Fibroblast of skin of back (primary cell): ENCODE results near the gene WDR76.

ENCODE experiments used
- DNase-seq: peaks from one replicate; pipeline ENCODE4 v3.0.0-alpha.2; 2013

The WDR76 gene

DNA sequence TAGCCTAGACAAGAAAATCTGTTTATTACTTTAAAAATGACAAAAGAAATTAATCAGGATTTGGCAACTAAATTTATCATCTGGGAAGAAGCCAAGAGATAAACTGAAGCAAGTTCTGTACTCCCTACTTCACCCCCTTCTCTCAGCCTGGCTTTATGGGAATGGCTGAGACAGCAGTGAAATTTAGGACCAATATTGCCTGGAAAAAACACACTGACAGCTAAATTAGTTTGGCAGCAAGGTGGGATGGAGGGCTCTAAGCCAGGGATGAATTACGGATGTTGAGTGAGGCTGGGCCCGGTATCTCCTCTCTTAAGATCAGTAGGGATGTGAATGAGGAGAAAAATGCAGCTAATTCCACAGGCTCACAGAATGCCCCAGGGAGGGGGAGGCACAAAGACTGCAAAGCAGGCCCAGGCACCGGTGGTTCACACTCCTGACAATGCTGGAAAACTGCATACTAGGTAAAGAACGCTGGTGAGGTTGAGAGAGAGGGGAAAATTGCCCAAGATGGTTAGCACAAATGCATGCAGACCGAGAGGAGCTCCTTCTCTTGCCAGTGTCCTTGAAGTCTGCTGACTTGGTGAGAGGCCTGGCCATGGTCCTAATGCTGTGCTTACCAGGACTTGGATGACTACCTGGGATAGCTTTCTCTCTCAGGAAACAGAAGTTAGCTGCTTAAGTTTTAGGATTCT is 89.0 kb downstream of the WDR76 start:
- DNase-seq: no peak

DNA sequence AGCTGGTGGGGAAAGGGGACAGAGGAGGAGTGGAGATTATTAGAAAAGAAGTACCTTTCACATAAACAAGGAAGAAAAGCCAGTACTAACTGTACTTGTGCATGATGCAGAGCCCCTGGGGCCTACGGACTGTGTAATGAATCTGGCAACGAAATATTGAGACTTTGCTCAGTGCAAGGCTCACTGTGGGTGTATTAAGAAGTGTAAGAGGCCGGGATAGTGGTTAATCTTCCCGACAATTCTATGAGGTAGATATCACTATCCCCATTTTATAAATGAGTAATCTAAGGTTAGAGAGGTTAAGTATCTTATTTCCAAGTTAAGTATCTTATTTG is 89.5 kb downstream of the WDR76 start:
- no peak for DNase-seq
